K562 (cell line): ENCODE measurements around the gene RNPEP. TPM values are rescaled to one million over a fixed set of nuclear protein-coding genes. Genes with fewer than 3 reads are reported as not detected.

Experiments used
- BRD4 ChIP-seq: fragments of 200-600 bp; sonication (generic); IDR thresholded peaks from 2 replicates; pipeline ENCODE4 v1.6.1; 2017; ENCODE audit warnings: inconsistent platforms
- CHAMP1 ChIP-seq: fragments of 450-650 bp; IDR thresholded peaks from 2 replicates; pipeline ENCODE4 v1.6.1; 2016; ENCODE audit warnings: mild to moderate bottlenecking
- IRF1 ChIP-seq: sonication (generic); formaldehyde crosslinking; IDR thresholded peaks from 2 replicates; pipeline ENCODE4 v1.8.0; 2022; ENCODE audit warnings: missing genetic modification reagents, mild to moderate bottlenecking, borderline replicate concordance
- MED1 ChIP-seq: sonication (generic); formaldehyde crosslinking; IDR thresholded peaks from 2 replicates; pipeline ENCODE4 v1.8.1; 2023; ENCODE audit warnings: missing genetic modification reagents, borderline replicate concordance
- POLR2A ChIP-seq: fragments of 450-650 bp; conservative IDR thresholded peaks from 2 replicates; pipeline ENCODE4 v1.6.1; 2016
- RREB1 ChIP-seq: fragments of 250-450 bp; sonication (Bioruptor Pico); IDR thresholded peaks from 2 replicates; pipeline ENCODE4 v1.4.0; 2020
- RUNX1 ChIP-seq: sonication (generic); IDR thresholded peaks from 2 replicates; pipeline ENCODE4 v1.6.1; 2016; ENCODE audit warnings: antibody characterized with exemption, low read depth
- TAF7 ChIP-seq: fragments of 450-650 bp; IDR thresholded peaks from 2 replicates; pipeline ENCODE4 v1.6.1; 2016; ENCODE audit warnings: missing genetic modification characterization, missing compliant biosample characterization
- ZNF551 ChIP-seq: fragments of 250-450 bp; sonication (Bioruptor Pico); IDR thresholded peaks from 2 replicates; pipeline ENCODE4 v1.5.0; 2021; ENCODE audit warnings: mild to moderate bottlenecking, moderate library complexity
- ZNF830 ChIP-seq: fragments of 250-450 bp; sonication (Bioruptor Pico); IDR thresholded peaks from 2 replicates; pipeline ENCODE4 v1.5.0; 2021; ENCODE audit warnings: mild to moderate bottlenecking
- polyA plus RNA-seq, 8 experiments: library from polyadenylated mRNA; depleted of rRNA in 4 of 8; stranded (reverse) in 5 of 8; unstranded in 3 of 8; fragments of >200 nt; fragmentation: Nextera tagmentation in 2 of 8; fragmentation: Illumina TruSeq in 1 of 8; extraction: Ambion mirVana in 2 of 8; extraction: Trizol in 1 of 8; gene quantifications; 2 replicates each; pipeline versions ENCODE4 v1.2.1 to v1.2.3, GENCODE V29; 2011 to 2014; ENCODE audit warnings: inconsistent platforms in 1 of 8, missing spikeins in 1 of 8
- total RNA-seq, 7 experiments: library from RNA; depleted of rRNA in 6 of 7; stranded (reverse); fragments of >200 nt in 6 of 7; fragmentation: Illumina TruSeq in 2 of 7; extraction: Trizol in 2 of 7; gene quantifications; 2 replicates each; pipeline versions ENCODE4 v1.2.1 to v1.2.3, GENCODE V29; 2011 to 2021; ENCODE audit warnings: low replicate concordance in 1 of 7

The RNPEP gene
- total and polyA plus RNA-seq, 9 of the 15 experiments (the other 6 are each of a cell fraction or from before 2014, with no cell fraction given): 27.5 to 131 (median 63.4) TPM

- no peak for TF ChIP-seq CHAMP1
- TF ChIP-seq ZNF551: no peak
- TF ChIP-seq POLR2A: no peak
- no peak for TF ChIP-seq RREB1 (CRISPR knock-in tag)
- TF ChIP-seq IRF1 (CRISPR knock-in tag): no peak
- TF ChIP-seq RUNX1: no peak
- TF ChIP-seq ZNF830 (CRISPR knock-in tag): no peak
- TF ChIP-seq TAF7 (tag): no peak
- TF ChIP-seq MED1 (CRISPR knock-in tag): no peak
- TF ChIP-seq BRD4: no peak
Measured at GRCh38 chr1:202034683-202035462, 52.4 kb downstream of the RNPEP start (continued).
